ENCODE results near the gene GLOD4. TPM values are rescaled to one million over a fixed set of nuclear protein-coding genes. Genes with fewer than 3 reads are reported as not detected.
A peak's percentile ranks its signal among the peaks of the same experiment; 100 is the strongest.

The GLOD4 gene
- total RNA-seq, 3 donors from 2014 or later = 47.5 to 61.1 (median 59.9) TPM

- H3K27ac ChIP-seq = no peak overlapping the region
- intact Hi-C loops (cut with DNase I; ENCODE audit: low total_unique reads) = no loop called here
- TF ChIP-seq POLR2A (IDR thresholded peaks at IDR 0.05) = no peak
- no peak for TF ChIP-seq CTCF (IDR thresholded peaks at IDR 0.05)
- no peak for TF ChIP-seq POLR2AphosphoS5 (IDR thresholded peaks at IDR 0.05)
These were observed 39.8 kb downstream of the GLOD4 start for GRCh38 chr17:742147-742793.

GRCh38 chr17:740240-741017, 41.7 kb downstream of the GLOD4 start:
- Histone ChIP-seq H3K27ac (no peak overlapping the region), H3K4me1 (no peaks in the 10 kb centered on the region), H3K4me3 (no peak overlapping the region), H3K9me3 (no peaks in the 10 kb centered on the region), H3K36me3 (no peaks in the 10 kb centered on the region), H3K27me3 (no peaks in the 10 kb centered on the region)
- no peak for DNase-seq (ENCODE audit: low spot score in 2 of 2)
- TF ChIP-seq POLR2A (IDR thresholded peaks at IDR 0.05) (no peak), CTCF (IDR thresholded peaks at IDR 0.05) (no peak), POLR2AphosphoS5 (IDR thresholded peaks at IDR 0.05) (no peak)
- intact Hi-C loops (cut with DNase I; ENCODE audit: low total_unique reads) = no loop called here

More at GRCh38 chr17:742147-742793, 39.8 kb downstream of the GLOD4 start:
- no peak for DNase-seq (ENCODE audit: low spot score in 2 of 2)
- Histone ChIP-seq H3K4me3 (no peak overlapping the region), H3K9me3 (no peaks in the 10 kb centered on the region), H3K36me3 (peaks cover 5% of the 10 kb centered on the region), H3K27me3 (no peaks in the 10 kb centered on the region), H3K4me1 (no peaks in the 10 kb centered on the region)

GRCh38 chr17:737561-738113, 44.4 kb downstream of the GLOD4 start:
- TF ChIP-seq POLR2AphosphoS5 (IDR thresholded peaks at IDR 0.05) (no peak), POLR2A (IDR thresholded peaks at IDR 0.05) (no peak), CTCF (IDR thresholded peaks at IDR 0.05) (no peak)
- no peak for DNase-seq (ENCODE audit: low spot score in 2 of 2)
- Histone ChIP-seq H3K27me3 (no peaks in the 10 kb centered on the region), H3K4me1 (peaks cover 0 to 5% of the 10 kb centered on the region in 2 donors), H3K4me3 (no peak overlapping the region), H3K9me3 (no peaks in the 10 kb centered on the region), H3K36me3 (no peaks in the 10 kb centered on the region), H3K27ac (no peak overlapping the region)
- intact Hi-C loops (cut with DNase I; ENCODE audit: low total_unique reads) = no loop called here

DNA sequence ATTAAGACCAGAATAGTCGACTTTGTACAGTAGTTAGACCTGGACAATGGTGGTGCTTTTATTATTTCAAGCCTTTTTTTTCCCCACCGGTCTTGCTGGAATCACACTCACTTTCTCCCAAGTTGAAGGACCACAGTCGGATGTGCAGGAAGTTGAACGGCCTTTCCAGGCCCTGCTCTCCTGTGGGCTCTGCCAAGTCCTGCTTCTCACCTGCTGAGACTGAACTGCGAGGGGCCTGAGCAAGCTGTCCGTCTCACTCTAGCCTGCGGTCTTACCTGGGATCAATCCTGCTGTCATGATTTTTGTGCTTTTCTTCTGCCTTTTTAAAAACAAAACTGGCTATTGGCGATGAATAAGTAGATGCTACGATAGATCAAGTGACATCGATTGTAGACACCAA, 48.3 kb downstream of the GLOD4 start:
- DNase-seq (ENCODE audit: low spot score in 2 of 2) = no peak
- intact Hi-C loops (cut with DNase I; ENCODE audit: low total_unique reads) = no loop called here
- TF ChIP-seq CTCF (IDR thresholded peaks at IDR 0.05) (no peak), POLR2A (IDR thresholded peaks at IDR 0.05) (no peak), POLR2AphosphoS5 (IDR thresholded peaks at IDR 0.05) (no peak)
- H3K27me3 ChIP-seq = no peaks in the 10 kb centered on the region
- H3K4me3 ChIP-seq = peak overlapping the region in 1 of 3 donors; percentile 86
- H3K4me1 ChIP-seq = peaks cover 0 to 10% of the 10 kb centered on the region in 2 donors
- no peaks in the 10 kb centered on the region for H3K9me3 ChIP-seq
- H3K36me3 ChIP-seq = no peaks in the 10 kb centered on the region
- H3K27ac ChIP-seq = no peak overlapping the region
